SK-N-SH treated with all-trans-retinoic acid at 6 μM for 48 hours (cell line): Measurements from ENCODE around the gene DEFB112.

ENCODE experiments used
- ARNTL ChIP-seq: fragments of 450-650 bp; formaldehyde crosslinking; IDR thresholded peaks from 2 replicates; pipeline ENCODE4 v1.5.0; 2020; ENCODE audit warnings: low read depth, mild to moderate bottlenecking, moderate library complexity, borderline replicate concordance
- BACH2 ChIP-seq: fragments of 250-450 bp; sonication (Bioruptor Pico); IDR thresholded peaks from 2 replicates; pipeline ENCODE4 v1.9.0; 2021; ENCODE audit warnings: mild to moderate bottlenecking, borderline replicate concordance
- SNAI2 ChIP-seq: fragments of 250-450 bp; sonication (Bioruptor Pico); IDR thresholded peaks from 2 replicates; pipeline ENCODE4 v1.5.0; 2020; ENCODE audit warnings: mild to moderate bottlenecking, moderate library complexity
- ZFP30 ChIP-seq: fragments of 450-650 bp; formaldehyde crosslinking; IDR thresholded peaks from 2 replicates; pipeline ENCODE4 v1.5.0; 2022; ENCODE audit warnings: mild to moderate bottlenecking, moderate library complexity

DNA sequence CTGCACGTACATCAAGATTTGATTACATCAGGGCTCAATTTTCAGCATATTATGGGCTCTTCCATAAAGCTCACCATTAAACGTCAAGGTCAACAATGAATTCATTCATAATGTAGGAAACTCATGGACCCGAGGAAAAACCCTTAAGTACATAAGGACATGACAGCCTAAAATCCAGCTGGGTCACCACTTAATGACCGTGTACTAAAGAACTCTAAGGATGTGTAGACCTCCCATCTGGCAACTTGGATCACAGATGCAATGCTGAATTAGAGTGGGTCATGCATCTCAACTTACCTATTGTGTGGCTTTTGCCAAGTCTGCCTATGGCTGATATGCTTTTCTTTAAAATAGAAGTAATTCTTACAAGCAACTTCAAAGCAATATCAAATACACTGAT is 26.7 kb upstream of the DEFB112 start:
- TF ChIP-seq BACH2 (CRISPR knock-in tag) (no peak), ARNTL (CRISPR knock-in tag) (no peak), SNAI2 (CRISPR knock-in tag) (no peak), ZFP30 (no peak)
